ENCODE measurements around the gene RAMP2.
A peak's percentile ranks its signal among the peaks of the same experiment; 100 is the strongest.

Gene RAMP2

DNA sequence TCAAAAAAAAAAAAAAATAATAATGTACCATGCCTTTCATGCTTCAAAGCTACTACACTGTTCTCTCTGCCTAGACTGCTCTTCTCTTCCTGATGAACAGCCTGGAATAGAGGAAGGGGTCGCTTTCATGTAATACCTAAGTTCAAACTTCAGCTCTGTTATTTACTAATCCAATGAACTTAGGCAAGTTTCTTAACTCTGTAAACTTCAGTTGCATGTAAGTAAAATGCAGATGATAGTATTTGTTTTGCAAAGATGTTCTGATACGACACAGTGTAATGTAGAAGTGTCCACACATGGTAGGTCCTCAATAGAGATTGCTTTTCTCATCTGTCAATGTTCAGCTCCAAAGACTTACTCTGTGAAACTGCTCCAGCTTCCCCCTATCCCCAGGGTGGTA is 30.9 kb downstream of the RAMP2 start:
- no peak for DNase-seq (ENCODE audit: extremely low read depth in 1 of 2, low read depth in 1 of 2)

GRCh38 chr17:42792545-42792944 is 31.5 kb downstream of the RAMP2 start:
- no peak for DNase-seq (ENCODE audit: extremely low read depth in 1 of 2, low read depth in 1 of 2)

DNA sequence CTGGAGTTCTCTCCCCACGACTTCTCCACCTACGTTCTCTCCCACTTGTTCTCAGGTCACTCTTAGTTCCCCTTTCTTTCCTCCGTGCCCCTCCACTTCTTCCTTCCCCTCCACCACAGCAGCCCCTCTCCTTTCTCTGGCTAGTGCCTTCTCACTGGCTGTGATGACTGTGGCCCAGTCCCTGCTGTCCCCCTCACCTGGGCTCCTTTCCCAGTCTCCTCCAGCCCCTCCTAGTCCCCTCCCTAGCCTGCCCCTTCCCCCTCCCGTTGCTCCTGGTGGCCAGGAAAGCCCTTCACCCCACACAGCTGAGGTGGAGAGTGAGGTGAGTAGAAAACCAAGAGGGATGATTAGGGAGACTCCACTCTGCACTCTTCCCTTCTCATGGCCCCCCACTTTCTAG is 34.0 kb downstream of the RAMP2 start:
- no peak for DNase-seq (ENCODE audit: extremely low read depth in 1 of 2, low read depth in 1 of 2)

- no peak for DNase-seq (ENCODE audit: extremely low read depth in 1 of 2, low read depth in 1 of 2)
These were observed 34.4 kb downstream of the RAMP2 start for GRCh38 chr17:42795465-42795864.

GRCh38 chr17:42796066-42796758 is 35.2 kb downstream of the RAMP2 start:
- DNase-seq (ENCODE audit: extremely low read depth in 1 of 2, low read depth in 1 of 2), result no peak

DNA sequence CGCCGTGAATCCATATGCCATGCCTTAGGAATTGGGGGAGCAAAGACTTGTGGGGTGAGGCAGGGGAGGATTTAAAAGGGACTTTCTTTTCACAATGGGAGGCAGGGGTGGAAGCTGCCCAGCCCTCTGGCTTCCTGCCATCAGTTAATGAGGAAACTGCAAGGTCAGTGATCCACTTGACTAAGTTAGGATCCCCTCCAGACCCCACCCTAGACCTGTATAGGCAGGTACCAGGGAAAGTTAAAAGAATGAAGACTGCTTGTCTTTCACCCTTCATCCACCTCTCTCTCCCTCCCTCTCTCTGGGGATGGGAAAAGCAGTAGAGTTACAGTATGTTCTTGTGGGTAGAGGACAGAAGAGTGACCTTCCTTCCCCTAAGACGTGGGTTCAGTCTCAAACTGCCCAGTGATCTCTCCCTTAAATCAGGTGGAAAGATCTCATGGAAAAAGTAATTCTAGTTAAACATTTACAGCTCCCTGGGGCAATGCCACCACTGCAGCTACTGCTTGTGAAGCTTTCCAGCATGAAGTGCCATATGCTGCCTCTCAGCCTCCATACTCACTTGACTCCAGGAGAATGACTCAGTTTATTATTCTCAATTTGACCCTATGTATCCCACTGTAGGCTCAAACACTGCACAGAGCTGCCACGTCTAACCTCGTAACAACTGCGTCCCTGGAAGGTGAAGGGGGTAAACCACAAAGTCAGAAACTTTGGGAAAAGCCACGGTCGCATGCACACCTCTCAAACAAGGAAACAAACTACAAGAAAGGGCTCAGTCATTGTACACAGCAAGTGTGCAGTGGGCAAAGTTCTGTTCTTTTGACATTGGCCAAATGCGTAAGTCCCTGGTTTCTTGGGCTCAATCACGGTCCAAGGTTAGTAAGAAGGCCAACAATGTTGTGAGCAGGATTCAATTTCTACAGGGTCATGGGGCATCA is 36.3 kb downstream of the RAMP2 start:
- no peak for DNase-seq (ENCODE audit: extremely low read depth in 1 of 2, low read depth in 1 of 2)

GRCh38 chr17:42798011-42798382 is 37.0 kb downstream of the RAMP2 start:
- DNase-seq (ENCODE audit: extremely low read depth in 1 of 2, low read depth in 1 of 2), result no peak

DNA sequence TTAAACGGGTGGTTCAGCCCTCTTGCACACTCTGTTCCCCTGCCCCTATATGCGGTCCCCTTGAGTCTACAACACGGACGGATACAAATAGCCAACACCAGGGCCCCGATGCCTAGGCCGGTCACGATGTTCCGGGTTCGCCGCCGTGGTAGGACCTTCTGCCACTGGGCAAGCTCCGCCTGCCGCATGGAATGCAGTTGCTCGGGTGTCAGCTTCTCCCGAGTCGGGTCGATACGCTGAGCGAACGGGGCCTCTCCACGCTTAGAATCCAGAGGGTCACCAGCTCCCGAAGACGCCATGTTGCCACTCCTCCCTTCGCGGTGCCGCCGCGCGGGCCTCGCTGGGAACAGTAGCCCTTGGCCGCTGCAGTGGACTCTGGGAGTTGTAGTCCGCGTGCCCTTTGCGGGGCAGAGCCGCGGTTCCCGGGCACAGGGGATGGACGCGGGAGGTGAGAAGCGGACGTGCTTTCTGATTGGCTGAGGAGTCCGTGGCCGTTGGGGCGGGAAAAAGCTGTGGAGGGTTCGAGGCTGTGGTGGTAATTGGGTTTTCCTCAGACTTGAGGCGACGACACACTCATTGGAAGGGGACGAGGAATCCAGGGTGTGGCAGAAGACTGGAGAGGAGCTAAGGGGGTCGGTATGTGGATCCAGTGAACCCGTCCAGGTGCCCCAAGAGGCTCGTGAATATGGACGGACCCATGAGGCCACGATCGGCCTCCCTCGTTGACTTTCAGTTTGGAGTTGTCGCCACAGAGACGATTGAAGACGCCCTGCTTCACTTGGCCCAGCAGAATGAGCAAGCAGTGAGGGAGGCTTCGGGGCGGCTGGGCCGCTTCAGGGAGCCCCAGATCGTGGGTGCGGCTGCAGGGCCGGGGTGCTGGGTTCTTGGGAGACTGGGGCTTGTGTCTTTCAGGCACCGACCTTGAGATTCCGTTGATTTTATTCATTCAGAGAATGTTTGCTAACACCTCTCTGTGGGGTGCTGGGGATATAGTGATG is 37.7 kb downstream of the RAMP2 start, which contains the start of the genes CNTD1 and COA3:
Gene CNTD1, plus strand, starts transcription at position 479 of the 998 bp plus-strand sequence. Its CDS starts 207 bp downstream, at position 686.
Gene COA3, minus strand, starts transcription at position 322 of the 998 bp plus-strand sequence. Its CDS starts 23 bp downstream, at position 299.
- DNase-seq (ENCODE audit: extremely low read depth in 1 of 2, low read depth in 1 of 2), result peak; percentile 68 to 76

DNA sequence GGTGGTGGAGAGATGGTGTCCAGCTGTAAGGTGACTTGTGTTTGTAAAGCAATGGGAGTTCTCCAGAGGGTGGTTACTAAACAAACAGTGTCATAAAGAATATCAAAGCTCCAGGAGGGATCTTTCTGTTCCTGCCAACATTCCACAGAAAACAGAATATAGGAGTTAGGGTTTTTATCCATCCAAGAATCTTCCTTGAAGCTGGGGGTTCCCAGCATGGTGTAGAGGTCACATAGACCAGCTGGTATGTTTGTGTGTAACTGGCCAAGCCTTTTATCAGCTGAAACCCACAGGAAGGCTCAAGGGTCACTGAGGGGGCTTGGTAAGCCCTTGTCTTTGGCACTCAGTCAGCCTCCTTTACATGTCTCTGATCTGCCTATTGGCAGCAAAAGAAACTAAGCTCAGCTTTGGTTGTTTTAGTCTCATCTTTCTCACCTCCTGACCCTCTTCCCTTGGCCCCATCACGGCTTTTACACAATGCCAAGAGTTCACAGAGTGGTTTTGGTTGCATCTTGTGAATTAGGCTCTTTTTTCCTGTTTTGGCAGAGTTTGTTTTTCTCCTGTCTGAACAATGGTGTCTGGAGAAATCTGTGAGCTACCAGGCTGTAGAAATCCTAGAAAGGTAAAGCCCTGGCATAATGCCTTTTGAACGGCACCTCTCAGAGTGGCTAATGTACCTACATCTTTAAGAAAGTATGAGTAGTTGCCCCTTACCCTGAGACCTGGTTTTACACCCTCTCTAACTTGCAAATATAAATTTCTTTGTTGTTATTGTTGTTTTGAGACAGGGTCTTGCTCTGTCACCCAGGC is 42.3 kb downstream of the RAMP2 start:
- DNase-seq (ENCODE audit: extremely low read depth in 1 of 2, low read depth in 1 of 2), result no peak

- DNase-seq (ENCODE audit: extremely low read depth in 1 of 2, low read depth in 1 of 2), result no peak
These were observed 43.9 kb downstream of the RAMP2 start for GRCh38 chr17:42804918-42805367.

GRCh38 chr17:42806249-42806648 is 45.2 kb downstream of the RAMP2 start:
- DNase-seq (ENCODE audit: extremely low read depth in 1 of 2, low read depth in 1 of 2), result no peak

DNA sequence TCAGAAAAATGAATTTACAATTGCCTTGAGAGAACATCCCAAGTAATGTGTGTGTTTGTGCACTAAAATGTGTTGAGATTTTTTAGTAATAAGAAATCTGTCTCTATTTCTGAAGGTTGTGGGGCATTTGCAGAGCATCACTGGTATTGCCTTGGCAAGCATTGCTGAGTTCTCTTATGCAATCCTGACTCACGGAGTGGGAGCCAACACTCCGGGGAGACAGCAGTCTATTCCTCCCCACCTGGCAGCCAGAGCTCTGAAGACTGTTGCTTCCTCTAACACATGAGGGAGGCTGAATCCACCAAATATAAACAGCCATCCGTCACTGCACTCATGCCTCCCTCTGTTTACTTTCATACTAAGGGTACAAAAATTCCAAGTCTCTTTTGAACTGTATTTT is 48.2 kb downstream of the RAMP2 start:
- DNase-seq (ENCODE audit: extremely low read depth in 1 of 2, low read depth in 1 of 2), result no peak
